Lung (tissue), 12 donors: ENCODE results near the gene C1QTNF6. TPM values are rescaled to one million over a fixed set of nuclear protein-coding genes. Genes with fewer than 3 reads are reported as not detected.

ENCODE experiments used
- ATAC-seq: fragments of 200-7000 bp; cut with Tn5 transposase; one replicate; pipeline ENCODE4 v1.9.1; 2020; ENCODE audit warnings: moderate number of reproducible peaks; ENCODE audit not compliant: insufficient read depth, low FRiP score
- DNase-seq, 3 donors: peaks; one replicate each; pipeline ENCODE4 v3.0.0-alpha.2; 2013 to 2017
- H3K27ac ChIP-seq, 2 donors: one replicate each; pipeline ENCODE4 v1.5.1; 2013; ENCODE audit warnings: mild to moderate bottlenecking in 2 of 2, moderate library complexity in 2 of 2, control low read depth in 1 of 2, inconsistent platforms in 1 of 2, low read depth in 1 of 2, low read length in 1 of 2
- H3K27me3 ChIP-seq, 3 donors: one replicate each; pipeline ENCODE4 v1.5.1; 2013; ENCODE audit warnings: low read length in 2 of 3; ENCODE audit not compliant: control insufficient read depth in 3 of 3, insufficient read depth in 3 of 3
- H3K36me3 ChIP-seq, 4 donors: one replicate each; pipeline ENCODE4 v1.5.1; 2013; ENCODE audit warnings: low read length in 4 of 4, mild to moderate bottlenecking in 1 of 4, moderate library complexity in 1 of 4; ENCODE audit not compliant: control insufficient read depth in 4 of 4, insufficient read depth in 4 of 4
- H3K4me1 ChIP-seq, 5 donors: one replicate each; pipeline ENCODE4 v1.5.1; 2013; ENCODE audit warnings: low read length in 5 of 5, mild to moderate bottlenecking in 2 of 5, moderate library complexity in 1 of 5; ENCODE audit not compliant: control insufficient read depth in 5 of 5, insufficient read depth in 5 of 5
- H3K4me3 ChIP-seq: one replicate; pipeline ENCODE4 v1.5.1; 2013; ENCODE audit warnings: mild to moderate bottlenecking, control low read depth, moderate library complexity
- H3K9ac ChIP-seq, 2 donors: one replicate each; pipeline ENCODE4 v1.5.1; 2013; ENCODE audit warnings: low read length in 2 of 2, control low read depth in 1 of 2; ENCODE audit not compliant: insufficient read depth in 1 of 2
- H3K9me3 ChIP-seq, 4 donors: one replicate each; pipeline ENCODE4 v1.5.1; 2013; ENCODE audit warnings: low read length in 3 of 4, mild to moderate bottlenecking in 1 of 4, moderate library complexity in 1 of 4; ENCODE audit not compliant: control insufficient read depth in 4 of 4, insufficient read depth in 3 of 4
- WGBS, 2 donors: extraction: QIAGEN DNeasy Blood & Tissue Kit; methylation state at CpG; one replicate each; pipeline ENCODE4 v1.1.7; 2013; 5-methylcytosine and 5-hydroxymethylcytosine counted together
- polyA plus RNA-seq, 2 donors: library from polyadenylated mRNA; stranded (reverse); fragments of 200-250 nt; gene quantifications; one replicate each; pipeline ENCODE4 v1.2.1, GENCODE V29; 2013
- total RNA-seq, 2 donors: library from RNA; depleted of rRNA in 1 of 2; stranded (reverse); fragments of >200 nt in 1 of 2; gene quantifications; one replicate each; pipeline ENCODE4 v1.2.1, GENCODE V29; 2014 to 2021
- TF ChIP-seq, protein P1 (sequence below): IDR thresholded peaks from 2 replicates; pipeline ENCODE4 v1.5.1; 2012; ENCODE audit warnings: mild to moderate bottlenecking; ENCODE audit errors: control extremely low read depth, extremely low read depth
- donor health status: control.
- donor health status: control.
- donor health status: Bipolar disorder and iron deficiency.
- donor health status: healthy.
- donor health status: DM: yes; HTN: yes; CAD: no.

Gene C1QTNF6
- total and polyA plus RNA-seq, 4 donors, result 3.8 to 14.0 (median 4.3) TPM

DNA sequence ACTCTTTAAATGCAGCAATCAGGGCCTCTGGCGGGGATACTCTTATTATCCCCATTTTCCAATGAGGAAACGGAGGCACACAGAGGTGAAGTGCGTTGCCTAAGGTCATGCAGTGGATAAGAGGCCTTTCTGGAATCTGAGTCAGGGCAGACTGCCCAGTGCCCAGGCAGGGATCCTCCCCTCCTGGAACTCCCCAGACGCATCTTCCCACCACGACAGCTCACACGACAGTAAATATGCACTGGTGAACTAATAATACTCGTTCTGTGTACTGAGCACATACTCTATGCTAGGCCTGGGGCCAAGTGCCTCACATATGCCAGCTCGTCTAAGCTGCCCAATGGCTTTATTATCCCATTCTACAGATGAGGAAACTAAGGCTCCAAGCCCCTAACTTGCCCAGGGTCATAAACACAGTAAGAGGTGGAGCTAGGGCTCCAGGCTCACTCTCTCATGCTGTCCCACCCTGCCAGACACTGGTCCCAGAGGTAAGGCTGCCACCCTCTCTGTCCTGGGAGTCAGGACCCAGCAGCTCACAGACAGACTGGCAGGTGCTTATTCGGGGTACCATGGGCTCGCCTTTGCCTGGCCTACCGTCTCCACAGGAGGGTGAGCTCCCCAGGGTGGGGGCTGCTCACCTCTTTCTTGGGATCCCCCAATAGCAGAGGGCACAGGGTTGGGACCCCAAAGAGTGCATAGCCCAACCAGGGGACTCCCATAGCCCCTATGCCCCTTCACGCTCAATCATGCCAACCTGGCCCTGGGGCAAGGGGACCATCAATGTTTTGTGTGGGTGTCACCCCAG, 40.7 kb downstream of the C1QTNF6 start:
- no peaks in the 10 kb centered on the region for H3K9me3 ChIP-seq
- no peaks in the 10 kb centered on the region for H3K36me3 ChIP-seq
- no peak overlapping the region for H3K27ac ChIP-seq
- peaks cover 0 to 3% (median 0%) of the 10 kb centered on the region in 5 donors for H3K4me1 ChIP-seq
- H3K9ac ChIP-seq, result no peak overlapping the region
- ATAC-seq (no peak), DNase-seq (no peak)
- peaks cover 0 to 5% (median 0%) of the 10 kb centered on the region in 3 donors for H3K27me3 ChIP-seq
- TF ChIP-seq, protein P1, sequence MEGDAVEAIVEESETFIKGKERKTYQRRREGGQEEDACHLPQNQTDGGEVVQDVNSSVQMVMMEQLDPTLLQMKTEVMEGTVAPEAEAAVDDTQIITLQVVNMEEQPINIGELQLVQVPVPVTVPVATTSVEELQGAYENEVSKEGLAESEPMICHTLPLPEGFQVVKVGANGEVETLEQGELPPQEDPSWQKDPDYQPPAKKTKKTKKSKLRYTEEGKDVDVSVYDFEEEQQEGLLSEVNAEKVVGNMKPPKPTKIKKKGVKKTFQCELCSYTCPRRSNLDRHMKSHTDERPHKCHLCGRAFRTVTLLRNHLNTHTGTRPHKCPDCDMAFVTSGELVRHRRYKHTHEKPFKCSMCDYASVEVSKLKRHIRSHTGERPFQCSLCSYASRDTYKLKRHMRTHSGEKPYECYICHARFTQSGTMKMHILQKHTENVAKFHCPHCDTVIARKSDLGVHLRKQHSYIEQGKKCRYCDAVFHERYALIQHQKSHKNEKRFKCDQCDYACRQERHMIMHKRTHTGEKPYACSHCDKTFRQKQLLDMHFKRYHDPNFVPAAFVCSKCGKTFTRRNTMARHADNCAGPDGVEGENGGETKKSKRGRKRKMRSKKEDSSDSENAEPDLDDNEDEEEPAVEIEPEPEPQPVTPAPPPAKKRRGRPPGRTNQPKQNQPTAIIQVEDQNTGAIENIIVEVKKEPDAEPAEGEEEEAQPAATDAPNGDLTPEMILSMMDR, result no peak
- no peak overlapping the region for H3K4me3 ChIP-seq
- whole genome bisulfite sequencing, 2 donors, result 73 to 89% methylated on average over 12 of the region's 12 CpGs

DNA sequence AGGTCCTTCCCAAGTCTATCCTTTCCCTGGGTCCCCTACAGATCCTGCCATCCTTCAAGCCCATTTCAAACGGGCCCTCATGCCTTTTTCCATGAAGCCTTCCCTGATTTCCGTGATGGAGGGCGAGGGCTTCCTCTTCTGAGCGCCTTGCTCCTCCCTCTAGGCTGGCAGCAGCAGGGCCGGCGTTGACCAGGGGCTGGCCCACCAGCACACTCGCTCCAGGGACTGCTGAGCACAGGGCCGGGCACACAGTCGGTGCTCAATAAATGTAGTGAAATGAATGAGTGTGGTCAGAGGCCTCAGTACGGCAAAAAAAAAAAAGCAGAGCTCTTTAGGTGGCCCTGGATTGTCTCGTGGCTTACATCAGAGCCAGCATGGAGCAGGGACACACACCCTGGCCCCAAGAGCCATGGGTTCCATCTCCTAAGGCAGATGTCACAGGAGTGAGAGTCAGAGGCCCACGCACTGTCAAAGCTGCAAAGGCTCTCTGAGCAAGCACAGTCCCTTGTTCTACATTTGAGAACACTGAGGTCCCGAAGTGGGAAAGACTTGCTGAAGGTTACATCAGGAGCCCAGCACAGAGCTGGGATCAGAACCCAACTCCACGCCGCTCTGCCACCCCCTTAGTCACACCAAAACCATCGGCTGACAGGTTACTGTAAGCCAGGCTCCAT, 41.4 kb downstream of the C1QTNF6 start:
- 75 to 89% methylated on average over 16 of the region's 16 CpGs for WGBS, 2 donors
- H3K36me3 ChIP-seq, result no peaks in the 10 kb centered on the region
- H3K9ac ChIP-seq, result no peak overlapping the region
- H3K27me3 ChIP-seq, result peaks cover 0 to 5% (median 0%) of the 10 kb centered on the region in 3 donors
- H3K4me1 ChIP-seq, result peaks cover 0 to 3% (median 0%) of the 10 kb centered on the region in 5 donors
- no peak for ATAC-seq
- DNase-seq, result no peak
- H3K9me3 ChIP-seq, result no peaks in the 10 kb centered on the region
- TF ChIP-seq, protein P1, result no peak
- H3K4me3 ChIP-seq, result no peak overlapping the region
- no peak overlapping the region for H3K27ac ChIP-seq

DNA sequence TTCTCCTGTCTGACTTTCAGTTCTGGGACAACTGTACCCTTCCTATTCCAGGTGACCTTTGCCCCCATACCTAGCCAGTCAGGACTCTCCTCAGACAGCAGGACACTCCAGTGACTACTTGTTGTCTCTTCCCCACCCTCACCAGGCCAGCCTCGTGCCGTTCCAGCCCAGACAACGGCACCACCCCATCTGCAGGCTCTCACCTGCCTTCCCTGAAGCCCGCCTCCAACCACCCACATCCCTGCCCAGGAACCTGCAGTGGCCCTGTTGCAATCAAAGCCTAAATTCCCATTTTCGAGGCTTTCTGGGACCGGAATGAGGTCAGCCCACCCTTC, 42.0 kb downstream of the C1QTNF6 start:
- 59 to 67% methylated on average over 6 of the region's 6 CpGs for WGBS, 2 donors
- no peak for DNase-seq

More for the DNA sequence above, 42.0 kb downstream of the C1QTNF6 start:
- Histone ChIP-seq H3K9ac (no peak overlapping the region), H3K9me3 (no peaks in the 10 kb centered on the region), H3K27me3 (peaks cover 0 to 5% (median 0%) of the 10 kb centered on the region in 3 donors), H3K4me1 (peaks cover 0 to 3% (median 0%) of the 10 kb centered on the region in 5 donors), H3K36me3 (no peaks in the 10 kb centered on the region), H3K4me3 (no peak overlapping the region), H3K27ac (no peak overlapping the region)
- ATAC-seq, result no peak
- TF ChIP-seq, protein P1, result no peak
